Neuronal stem cell (in vitro differentiated cells): ENCODE data around the gene TRIM36.

Source experiments
- DNase-seq: peaks from one replicate; pipeline ENCODE4 v3.0.0-alpha.2; 2013; ENCODE audit warnings: low spot score
- H2AFZ ChIP-seq: one replicate; pipeline ENCODE4 v1.6.1; 2013; ENCODE audit warnings: mild to moderate bottlenecking, low read length, inconsistent platforms
- H2AK5ac ChIP-seq: 2 replicates; pipeline ENCODE4 v1.6.1; 2013; ENCODE audit warnings: low read depth, mild to moderate bottlenecking, inconsistent platforms, low read length, moderate library complexity, mixed read lengths
- H2BK120ac ChIP-seq: 2 replicates; pipeline ENCODE4 v1.6.1; 2013; ENCODE audit warnings: low read depth, mild to moderate bottlenecking, inconsistent platforms, low read length, moderate library complexity, mixed read lengths
- H2BK12ac ChIP-seq: one replicate; pipeline ENCODE4 v1.6.1; 2013; ENCODE audit warnings: low read length, inconsistent platforms
- H2BK15ac ChIP-seq: 2 replicates; pipeline ENCODE4 v1.6.1; 2013; ENCODE audit warnings: mild to moderate bottlenecking, low read length, inconsistent platforms, mixed read lengths
- H2BK5ac ChIP-seq: one replicate; pipeline ENCODE4 v1.6.1; 2013; ENCODE audit warnings: inconsistent platforms, mild to moderate bottlenecking, low read length, moderate library complexity
- H3K14ac ChIP-seq: one replicate; pipeline ENCODE4 v1.6.1; 2013; ENCODE audit warnings: low read length, inconsistent platforms
- H3K18ac ChIP-seq: 2 replicates; pipeline ENCODE4 v1.6.1; 2013; ENCODE audit warnings: low read length, inconsistent platforms
- H3K23ac ChIP-seq: 2 replicates; pipeline ENCODE4 v1.6.1; 2013; ENCODE audit warnings: low read depth, mild to moderate bottlenecking, mixed read lengths, low read length, inconsistent platforms; ENCODE audit not compliant: poor library complexity
- H3K27ac ChIP-seq: replicated peaks from 3 replicates; pipeline ENCODE4 v1.5.1; 2013; ENCODE audit warnings: low read length, inconsistent platforms
- H3K27me3 ChIP-seq, 3 experiments: 2 replicates each; pipeline ENCODE4 v1.6.1; 2013; ENCODE audit warnings: low read length in 3 of 3, mild to moderate bottlenecking in 2 of 3, inconsistent platforms in 1 of 3, low read depth in 1 of 3, mixed read lengths in 1 of 3, moderate library complexity in 1 of 3; ENCODE audit not compliant: control insufficient read depth in 3 of 3, insufficient read depth in 3 of 3
- H3K36me3 ChIP-seq, 2 donors: replicated peaks in 1 of 2; 2 replicates each; pipeline ENCODE4 v1.6.1; 2013; ENCODE audit warnings: low read length in 2 of 2; ENCODE audit not compliant: control insufficient read depth in 2 of 2, insufficient read depth in 2 of 2
- H3K4ac ChIP-seq: 2 replicates; pipeline ENCODE4 v1.6.1; 2013; ENCODE audit warnings: inconsistent platforms, mild to moderate bottlenecking, low read length, moderate library complexity
- H3K4me1 ChIP-seq, 2 donors: 1 replicate in 1 of 2; 2 replicates in 1 of 2; pipeline ENCODE4 v1.6.1; 2013; ENCODE audit warnings: low read length in 2 of 2, low read depth in 1 of 2; ENCODE audit not compliant: control insufficient read depth in 2 of 2, insufficient read depth in 1 of 2
- H3K4me2 ChIP-seq: one replicate; pipeline ENCODE4 v1.6.1; 2013; ENCODE audit warnings: mild to moderate bottlenecking, low read length, inconsistent platforms; ENCODE audit not compliant: insufficient read depth, poor library complexity, severe bottlenecking
- H3K4me3 ChIP-seq, 2 donors: 2 replicates each; pipeline ENCODE4 v1.5.1; 2013; ENCODE audit warnings: low read length in 2 of 2, mild to moderate bottlenecking in 2 of 2, inconsistent platforms in 1 of 2, moderate library complexity in 1 of 2
- H3K79me1 ChIP-seq: one replicate; pipeline ENCODE4 v1.6.1; 2013; ENCODE audit warnings: low read depth, mild to moderate bottlenecking, inconsistent platforms, low read length, moderate library complexity
- H3K9ac ChIP-seq: one replicate; pipeline ENCODE4 v1.6.1; 2013; ENCODE audit warnings: mild to moderate bottlenecking, low read depth, low read length, inconsistent platforms; ENCODE audit not compliant: poor library complexity
- H3K9me3 ChIP-seq, 2 donors: replicated peaks in 1 of 2; 2 replicates each; pipeline versions ENCODE3 to v1.6.1; 2013; ENCODE audit warnings: low read length in 2 of 2, mild to moderate bottlenecking in 2 of 2, inconsistent platforms in 1 of 2, low read depth in 1 of 2, mixed read lengths in 1 of 2, moderate library complexity in 1 of 2; ENCODE audit not compliant: control insufficient read depth in 2 of 2, insufficient read depth in 1 of 2
- H4K8ac ChIP-seq: one replicate; pipeline ENCODE4 v1.6.1; 2013; ENCODE audit warnings: low read depth, mild to moderate bottlenecking, inconsistent platforms, low read length, moderate library complexity
- H4K91ac ChIP-seq: one replicate; pipeline ENCODE4 v1.6.1; 2013; ENCODE audit warnings: low read length, low read depth, mild to moderate bottlenecking, inconsistent platforms; ENCODE audit not compliant: poor library complexity
- WGBS, 2 donors: extraction: QIAGEN DNeasy Blood & Tissue Kit; methylation state at CpG; one replicate each; pipeline ENCODE4 v1.1.7; 2013; ENCODE audit warnings: missing lambda C conversion rate in 2 of 2, mixed read lengths in 1 of 2; ENCODE audit not compliant: insufficient read length in 2 of 2, insufficient replicate concordance in 1 of 2; ENCODE audit errors: extremely low coverage in 2 of 2; 5-methylcytosine and 5-hydroxymethylcytosine counted together

TRIM36 gene

GRCh38 chr5:115147052-115147451, 22.7 kb downstream of the TRIM36 start:
- Histone ChIP-seq H3K79me1 (peaks cover 3% of the 10 kb centered on the region), H4K8ac (no peak overlapping the region), H3K14ac (no peak overlapping the region), H2BK12ac (no peak overlapping the region), H3K36me3 (peaks cover 0 to 4% of the 10 kb centered on the region in 2 donors), H3K23ac (no peak overlapping the region), H3K9me3 (no peaks in the 10 kb centered on the region), H3K4me1 (peaks cover 2% of the 10 kb centered on the region in 2 donors), H3K18ac (no peak overlapping the region), H3K4me3 (no peak overlapping the region), H2BK15ac (no peak overlapping the region), H4K91ac (no peak overlapping the region), H3K27ac (no peak overlapping the region), H2BK120ac (no peak overlapping the region), H3K4ac (no peak overlapping the region), H2BK5ac (no peak overlapping the region), H3K9ac (no peak overlapping the region), H2AFZ (no peak overlapping the region), H2AK5ac (no peak overlapping the region), H3K4me2 (no peak overlapping the region), H3K27me3 (no peaks in the 10 kb centered on the region)
- no CpG with 5 or more reads among the region's 5 CpGs for WGBS, 2 donors
- no peak for DNase-seq

DNA sequence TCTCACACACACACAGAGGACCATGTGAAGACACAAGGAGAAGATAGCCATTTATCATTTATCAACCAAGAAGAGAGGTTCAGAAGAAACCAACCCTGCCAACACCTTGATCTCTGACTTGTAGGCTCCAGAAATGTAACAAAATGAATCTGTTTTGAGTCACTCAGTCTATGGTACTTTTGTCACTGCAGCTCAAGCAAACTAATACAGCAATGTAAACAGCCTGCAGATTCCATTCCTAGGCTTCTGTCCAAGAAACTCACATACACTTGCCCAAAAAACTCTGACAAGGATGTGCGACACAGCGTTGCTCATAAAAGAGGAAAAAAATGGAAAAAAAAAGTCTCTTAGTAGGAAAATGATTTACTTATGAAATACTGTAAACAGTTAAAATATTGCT, 33.4 kb downstream of the TRIM36 start:
- Histone ChIP-seq H4K91ac (no peak overlapping the region), H3K14ac (no peak overlapping the region), H3K9me3 (no peaks in the 10 kb centered on the region), H4K8ac (no peak overlapping the region), H2AFZ (no peak overlapping the region), H3K23ac (no peak overlapping the region), H3K18ac (no peak overlapping the region), H3K27me3 (no peaks in the 10 kb centered on the region), H2BK5ac (no peak overlapping the region), H3K4me2 (no peak overlapping the region), H3K79me1 (no peaks in the 10 kb centered on the region), H2AK5ac (no peak overlapping the region), H3K36me3 (peaks cover 0 to 10% of the 10 kb centered on the region in 2 donors), H2BK15ac (no peak overlapping the region), H3K4me3 (no peak overlapping the region), H2BK12ac (no peak overlapping the region), H3K27ac (no peak overlapping the region), H2BK120ac (no peak overlapping the region), H3K9ac (no peak overlapping the region), H3K4ac (no peak overlapping the region), H3K4me1 (no peaks in the 10 kb centered on the region)
- DNase-seq = no peak
- no CpG with 5 or more reads among the region's 2 CpGs for WGBS, 2 donors

DNA sequence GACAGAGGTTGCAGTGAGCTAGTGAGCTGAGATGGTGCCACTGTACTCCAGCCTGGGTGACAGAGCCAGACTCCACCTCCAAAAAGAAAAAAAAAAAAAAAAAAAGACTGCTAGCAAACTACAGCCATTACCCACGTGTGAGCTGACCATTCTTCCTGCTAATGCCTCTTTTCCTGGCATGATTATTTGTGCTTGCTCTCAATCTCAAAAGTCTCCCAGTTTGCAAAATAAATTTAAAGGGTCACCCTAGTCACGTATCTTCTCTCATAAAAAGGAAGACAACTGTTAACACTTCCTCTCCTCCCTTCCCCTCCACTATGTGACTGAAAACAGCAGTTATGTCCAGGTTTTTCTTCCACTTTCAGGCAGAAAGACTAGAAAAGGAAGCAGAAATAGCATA, 37.2 kb downstream of the TRIM36 start:
- H3K36me3 ChIP-seq = peaks cover 4 to 24% of the 10 kb centered on the region in 2 donors
- no CpG with 5 or more reads among the region's 2 CpGs for WGBS, 2 donors

DNA sequence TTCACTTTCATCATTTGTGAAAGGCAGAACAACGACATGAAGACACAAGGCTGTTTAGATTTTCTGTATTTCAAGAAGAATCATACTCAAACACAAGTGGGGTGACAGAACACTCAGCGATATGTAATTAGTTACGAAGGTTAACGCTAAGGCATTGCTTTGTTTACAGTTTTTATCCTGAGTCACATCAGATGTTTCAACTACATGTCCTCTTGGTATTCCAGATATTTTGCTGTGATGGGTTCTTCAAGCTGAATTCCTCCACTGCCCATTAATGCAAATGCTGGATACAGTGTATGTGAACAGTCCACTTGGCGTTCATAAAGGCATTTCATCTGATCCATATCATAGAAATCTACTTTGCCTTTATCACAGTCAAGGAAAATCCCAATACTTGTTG, 43.4 kb downstream of the TRIM36 start:
- DNase-seq = no peak
- H3K4me1 ChIP-seq = no peaks in the 10 kb centered on the region
- H2BK15ac ChIP-seq = no peak overlapping the region
- H3K4ac ChIP-seq = no peak overlapping the region
- no CpG with 5 or more reads among the region's 5 CpGs for WGBS, 2 donors
- peaks cover 4 to 14% of the 10 kb centered on the region in 2 donors for H3K36me3 ChIP-seq
- no peak overlapping the region for H2AFZ ChIP-seq
- no peak overlapping the region for H2BK12ac ChIP-seq
- H3K4me3 ChIP-seq = no peak overlapping the region
- H3K14ac ChIP-seq = no peak overlapping the region
- no peak overlapping the region for H4K91ac ChIP-seq
- H3K4me2 ChIP-seq = no peak overlapping the region
- H3K9ac ChIP-seq = no peak overlapping the region
- H3K79me1 ChIP-seq = no peaks in the 10 kb centered on the region
- H2AK5ac ChIP-seq = no peak overlapping the region
- no peak overlapping the region for H3K18ac ChIP-seq
- H2BK5ac ChIP-seq = no peak overlapping the region
- no peak overlapping the region for H4K8ac ChIP-seq
- H3K9me3 ChIP-seq = peaks cover 0 to 1% of the 10 kb centered on the region in 2 donors
- H2BK120ac ChIP-seq = no peak overlapping the region
- no peak overlapping the region for H3K27ac ChIP-seq
- H3K23ac ChIP-seq = no peak overlapping the region
- H3K27me3 ChIP-seq = no peaks in the 10 kb centered on the region

More for the DNA sequence above, 37.2 kb downstream of the TRIM36 start:
- Histone ChIP-seq H2AFZ (no peak overlapping the region), H3K4me1 (no peaks in the 10 kb centered on the region), H2BK12ac (no peak overlapping the region), H3K4ac (no peak overlapping the region), H2AK5ac (no peak overlapping the region), H2BK15ac (no peak overlapping the region), H3K4me2 (no peak overlapping the region), H2BK120ac (no peak overlapping the region), H3K23ac (no peak overlapping the region), H3K9ac (no peak overlapping the region), H3K9me3 (peaks cover 0 to 1% of the 10 kb centered on the region in 2 donors), H3K27me3 (no peaks in the 10 kb centered on the region), H4K8ac (no peak overlapping the region), H4K91ac (no peak overlapping the region), H3K79me1 (no peaks in the 10 kb centered on the region), H2BK5ac (no peak overlapping the region), H3K14ac (no peak overlapping the region), H3K4me3 (no peak overlapping the region), H3K18ac (no peak overlapping the region), H3K27ac (no peak overlapping the region)
- no peak for DNase-seq
